Measurements from ENCODE around the gene GPR75. TPM values are rescaled to one million over a fixed set of nuclear protein-coding genes. Genes with fewer than 3 reads are reported as not detected.

GPR75 gene
- total and polyA plus RNA-seq, 2 of the 13 experiments (the other 11 are each of a cell fraction or from before 2014, with no cell fraction given) = 3.3 to 4.1 TPM

DNA sequence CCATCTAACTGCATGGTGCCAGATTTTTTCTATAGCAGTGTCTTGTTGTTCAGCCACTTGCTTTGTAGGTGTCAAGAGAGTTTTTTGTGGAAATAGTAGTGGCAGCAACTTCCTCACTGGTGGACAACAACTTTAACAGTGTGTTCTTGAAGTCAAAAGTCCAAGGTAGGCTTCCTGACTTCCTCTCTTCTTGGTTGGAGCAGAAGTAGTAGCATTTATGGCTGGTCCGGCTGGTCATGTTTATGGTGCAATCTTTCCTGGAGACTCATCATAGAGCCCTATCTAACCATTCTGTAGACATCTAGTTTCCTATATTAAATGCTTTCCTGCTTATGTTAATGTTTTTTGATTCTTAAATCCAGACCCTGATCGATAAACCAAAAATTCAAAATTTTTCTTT lies 11.7 kb downstream of the GPR75 start:
- H3K9me3 ChIP-seq (ENCODE audit: low read length) = no peaks in the 10 kb centered on the region
- CTCF ChIA-PET (ENCODE audit: low intra/inter-chr PET ratio, low total read pairs) = no interaction called here
- H4K20me1 ChIP-seq (ENCODE audit: insufficient read depth, low read length) = no peaks in the 10 kb centered on the region
- H3K4me2 ChIP-seq (ENCODE audit: low read depth, low read length) = no peak overlapping the region
- ATAC-seq (no peak), DNase-seq (ENCODE audit: low spot score) (no peak), FAIRE-seq (no peak)
- POLR2A ChIA-PET = no interaction called here
- H3K27ac ChIP-seq (ENCODE audit: extremely low read length, insufficient read depth, low read length) = no peak overlapping the region
- no peak overlapping the region for H2AFZ ChIP-seq (ENCODE audit: low read length)
- H3K27me3 ChIP-seq (ENCODE audit: control insufficient read depth in 1 of 2, insufficient read depth in 2 of 2, low read length in 2 of 2) = no peaks in the 10 kb centered on the region
- BruUV-seq (replicated peaks) = no TSS peak
- TF ChIP-seq ZNF34 (CRISPR knock-in tag; IDR thresholded peaks at IDR 0.05; ENCODE audit: borderline replicate concordance) = no peak
- no peak for TF ChIP-seq ZNF235 (CRISPR knock-in tag; IDR thresholded peaks at IDR 0.05; ENCODE audit: borderline replicate concordance)
- TF ChIP-seq, protein P1, sequence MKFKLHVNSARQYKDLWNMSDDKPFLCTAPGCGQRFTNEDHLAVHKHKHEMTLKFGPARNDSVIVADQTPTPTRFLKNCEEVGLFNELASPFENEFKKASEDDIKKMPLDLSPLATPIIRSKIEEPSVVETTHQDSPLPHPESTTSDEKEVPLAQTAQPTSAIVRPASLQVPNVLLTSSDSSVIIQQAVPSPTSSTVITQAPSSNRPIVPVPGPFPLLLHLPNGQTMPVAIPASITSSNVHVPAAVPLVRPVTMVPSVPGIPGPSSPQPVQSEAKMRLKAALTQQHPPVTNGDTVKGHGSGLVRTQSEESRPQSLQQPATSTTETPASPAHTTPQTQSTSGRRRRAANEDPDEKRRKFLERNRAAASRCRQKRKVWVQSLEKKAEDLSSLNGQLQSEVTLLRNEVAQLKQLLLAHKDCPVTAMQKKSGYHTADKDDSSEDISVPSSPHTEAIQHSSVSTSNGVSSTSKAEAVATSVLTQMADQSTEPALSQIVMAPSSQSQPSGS (CRISPR knock-in tag; IDR thresholded peaks at IDR 0.05) = no peak
- TF ChIP-seq ZNF354B (CRISPR knock-in tag; IDR thresholded peaks at IDR 0.05) = no peak
- no peak for TF ChIP-seq ZSCAN21 (CRISPR knock-in tag; IDR thresholded peaks at IDR 0.05; ENCODE audit: borderline replicate concordance)
- TF ChIP-seq, protein P2, sequence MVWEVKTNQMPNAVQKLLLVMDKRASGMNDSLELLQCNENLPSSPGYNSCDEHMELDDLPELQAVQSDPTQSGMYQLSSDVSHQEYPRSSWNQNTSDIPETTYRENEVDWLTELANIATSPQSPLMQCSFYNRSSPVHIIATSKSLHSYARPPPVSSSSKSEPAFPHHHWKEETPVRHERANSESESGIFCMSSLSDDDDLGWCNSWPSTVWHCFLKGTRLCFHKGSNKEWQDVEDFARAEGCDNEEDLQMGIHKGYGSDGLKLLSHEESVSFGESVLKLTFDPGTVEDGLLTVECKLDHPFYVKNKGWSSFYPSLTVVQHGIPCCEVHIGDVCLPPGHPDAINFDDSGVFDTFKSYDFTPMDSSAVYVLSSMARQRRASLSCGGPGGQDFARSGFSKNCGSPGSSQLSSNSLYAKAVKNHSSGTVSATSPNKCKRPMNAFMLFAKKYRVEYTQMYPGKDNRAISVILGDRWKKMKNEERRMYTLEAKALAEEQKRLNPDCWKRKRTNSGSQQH (CRISPR knock-in tag; IDR thresholded peaks at IDR 0.05; ENCODE audit: low read depth) = no peak
- no peak for TF ChIP-seq ZNF468 (CRISPR knock-in tag; IDR thresholded peaks at IDR 0.05)
- TF ChIP-seq, protein P3, sequence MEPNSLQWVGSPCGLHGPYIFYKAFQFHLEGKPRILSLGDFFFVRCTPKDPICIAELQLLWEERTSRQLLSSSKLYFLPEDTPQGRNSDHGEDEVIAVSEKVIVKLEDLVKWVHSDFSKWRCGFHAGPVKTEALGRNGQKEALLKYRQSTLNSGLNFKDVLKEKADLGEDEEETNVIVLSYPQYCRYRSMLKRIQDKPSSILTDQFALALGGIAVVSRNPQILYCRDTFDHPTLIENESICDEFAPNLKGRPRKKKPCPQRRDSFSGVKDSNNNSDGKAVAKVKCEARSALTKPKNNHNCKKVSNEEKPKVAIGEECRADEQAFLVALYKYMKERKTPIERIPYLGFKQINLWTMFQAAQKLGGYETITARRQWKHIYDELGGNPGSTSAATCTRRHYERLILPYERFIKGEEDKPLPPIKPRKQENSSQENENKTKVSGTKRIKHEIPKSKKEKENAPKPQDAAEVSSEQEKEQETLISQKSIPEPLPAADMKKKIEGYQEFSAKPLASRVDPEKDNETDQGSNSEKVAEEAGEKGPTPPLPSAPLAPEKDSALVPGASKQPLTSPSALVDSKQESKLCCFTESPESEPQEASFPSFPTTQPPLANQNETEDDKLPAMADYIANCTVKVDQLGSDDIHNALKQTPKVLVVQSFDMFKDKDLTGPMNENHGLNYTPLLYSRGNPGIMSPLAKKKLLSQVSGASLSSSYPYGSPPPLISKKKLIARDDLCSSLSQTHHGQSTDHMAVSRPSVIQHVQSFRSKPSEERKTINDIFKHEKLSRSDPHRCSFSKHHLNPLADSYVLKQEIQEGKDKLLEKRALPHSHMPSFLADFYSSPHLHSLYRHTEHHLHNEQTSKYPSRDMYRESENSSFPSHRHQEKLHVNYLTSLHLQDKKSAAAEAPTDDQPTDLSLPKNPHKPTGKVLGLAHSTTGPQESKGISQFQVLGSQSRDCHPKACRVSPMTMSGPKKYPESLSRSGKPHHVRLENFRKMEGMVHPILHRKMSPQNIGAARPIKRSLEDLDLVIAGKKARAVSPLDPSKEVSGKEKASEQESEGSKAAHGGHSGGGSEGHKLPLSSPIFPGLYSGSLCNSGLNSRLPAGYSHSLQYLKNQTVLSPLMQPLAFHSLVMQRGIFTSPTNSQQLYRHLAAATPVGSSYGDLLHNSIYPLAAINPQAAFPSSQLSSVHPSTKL (CRISPR knock-in tag; IDR thresholded peaks at IDR 0.05) = no peak
- no peak for TF ChIP-seq HNF4G (IDR thresholded peaks at IDR 0.05; ENCODE audit: borderline replicate concordance, low read depth, low read length)
- no peak for TF ChIP-seq HNF4G (CRISPR knock-in tag; IDR thresholded peaks at IDR 0.05; ENCODE audit: borderline replicate concordance, low read depth)
- no peak for TF ChIP-seq ZNF614 (CRISPR knock-in tag; IDR thresholded peaks at IDR 0.05; ENCODE audit: borderline replicate concordance)
- no peak for TF ChIP-seq ZNF367 (CRISPR knock-in tag; IDR thresholded peaks at IDR 0.05; ENCODE audit: borderline replicate concordance)
- TF ChIP-seq REL (CRISPR knock-in tag; conservative IDR thresholded peaks at IDR 0.05) = no peak
- no peak for TF ChIP-seq SAFB2 (CRISPR knock-in tag; IDR thresholded peaks at IDR 0.05; ENCODE audit: borderline replicate concordance, low read depth)
- TF ChIP-seq MXD4 (CRISPR knock-in tag; IDR thresholded peaks at IDR 0.05) = no peak
- intact Hi-C loops (cut with micrococcal nuclease; ENCODE audit: unreplicated experiment) = no loop called here
- WGBS (ENCODE audit: low lambda C conversion rate) = 90% methylated on average over 2 of the region's 2 CpGs
- H3K79me2 ChIP-seq (ENCODE audit: insufficient read depth, low read length) = no peaks in the 10 kb centered on the region
- peaks cover 32% of the 10 kb centered on the region for H3K4me1 ChIP-seq (ENCODE audit: insufficient read depth, low read length)
- no peak overlapping the region for H3K9ac ChIP-seq (ENCODE audit: insufficient read depth, low read depth, low read length)
- H3K36me3 ChIP-seq (replicated peaks in 1 of 2; ENCODE audit: control insufficient read depth in 1 of 2, insufficient read depth in 2 of 2, low read length in 2 of 2) = peaks cover under 1 to 2% of the 10 kb centered on the region in 2 experiments; a peak in 1 of 5 replicates
- in situ Hi-C loops (cut with HindIII; ENCODE audit: extremely low pct_ligation_motif_present, low pct_unique_long_range_greater_than_20kb) = no loop called here
- H3K4me3 ChIP-seq (replicated peaks in 1 of 3; ENCODE audit: insufficient read depth in 1 of 3, low read depth in 2 of 3, low read length in 3 of 3) = no peak overlapping the region
